GM06990 (cell line): ENCODE data around the gene GAB1.

Experiments used
- DNase-seq: peaks from one replicate; pipeline ENCODE4 v3.0.0-alpha.2; 2011; ENCODE audit not compliant: insufficient read length; ENCODE audit errors: extremely low read depth
- H3K27me3 ChIP-seq: replicated peaks from 2 replicates; pipeline ENCODE4 v1.6.0; 2011; ENCODE audit warnings: low read length; ENCODE audit not compliant: control insufficient read depth, insufficient read depth
- H3K36me3 ChIP-seq: 2 replicates; pipeline ENCODE4 v1.5.1; 2011; ENCODE audit warnings: low read length; ENCODE audit not compliant: control insufficient read depth, insufficient read depth
- H3K4me3 ChIP-seq: replicated peaks from 2 replicates; pipeline ENCODE4 v1.5.1; 2011; ENCODE audit warnings: low read depth, mild to moderate bottlenecking, control low read depth, low read length
- TF ChIP-seq, protein P1 (sequence below): IDR thresholded peaks from 2 replicates; pipeline ENCODE4 v1.5.1; 2011; ENCODE audit warnings: low read length, control low read depth, mild to moderate bottlenecking, inconsistent platforms; ENCODE audit not compliant: insufficient read depth, poor library complexity, severe bottlenecking

Gene GAB1

DNA sequence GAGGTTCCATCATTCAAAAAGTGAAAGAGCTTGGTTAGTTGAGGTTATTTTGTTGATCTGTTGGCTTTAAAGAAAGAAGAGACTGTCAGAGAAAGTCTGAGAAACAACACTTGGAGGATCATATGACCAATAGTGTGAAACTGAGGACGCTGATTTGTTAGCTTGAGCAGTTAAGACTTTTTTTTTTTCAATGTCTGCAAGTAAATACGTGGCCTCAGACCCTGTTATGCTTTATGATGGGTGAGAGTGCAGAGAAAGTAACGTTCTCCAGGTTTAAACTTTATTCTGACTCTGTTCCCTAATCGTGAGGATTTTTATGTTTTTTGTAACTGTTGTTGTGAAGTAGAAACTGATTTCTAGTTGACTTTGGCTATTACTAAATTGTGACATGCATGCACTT lies 45.9 kb downstream of the GAB1 start:
- no peak for DNase-seq
- Histone ChIP-seq H3K4me3 (no peak overlapping the region), H3K27me3 (no peaks in the 10 kb centered on the region; the same call in none of the 2 replicates), H3K36me3 (no peaks in the 10 kb centered on the region)
- TF ChIP-seq, protein P1, sequence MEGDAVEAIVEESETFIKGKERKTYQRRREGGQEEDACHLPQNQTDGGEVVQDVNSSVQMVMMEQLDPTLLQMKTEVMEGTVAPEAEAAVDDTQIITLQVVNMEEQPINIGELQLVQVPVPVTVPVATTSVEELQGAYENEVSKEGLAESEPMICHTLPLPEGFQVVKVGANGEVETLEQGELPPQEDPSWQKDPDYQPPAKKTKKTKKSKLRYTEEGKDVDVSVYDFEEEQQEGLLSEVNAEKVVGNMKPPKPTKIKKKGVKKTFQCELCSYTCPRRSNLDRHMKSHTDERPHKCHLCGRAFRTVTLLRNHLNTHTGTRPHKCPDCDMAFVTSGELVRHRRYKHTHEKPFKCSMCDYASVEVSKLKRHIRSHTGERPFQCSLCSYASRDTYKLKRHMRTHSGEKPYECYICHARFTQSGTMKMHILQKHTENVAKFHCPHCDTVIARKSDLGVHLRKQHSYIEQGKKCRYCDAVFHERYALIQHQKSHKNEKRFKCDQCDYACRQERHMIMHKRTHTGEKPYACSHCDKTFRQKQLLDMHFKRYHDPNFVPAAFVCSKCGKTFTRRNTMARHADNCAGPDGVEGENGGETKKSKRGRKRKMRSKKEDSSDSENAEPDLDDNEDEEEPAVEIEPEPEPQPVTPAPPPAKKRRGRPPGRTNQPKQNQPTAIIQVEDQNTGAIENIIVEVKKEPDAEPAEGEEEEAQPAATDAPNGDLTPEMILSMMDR, result no peak

DNA sequence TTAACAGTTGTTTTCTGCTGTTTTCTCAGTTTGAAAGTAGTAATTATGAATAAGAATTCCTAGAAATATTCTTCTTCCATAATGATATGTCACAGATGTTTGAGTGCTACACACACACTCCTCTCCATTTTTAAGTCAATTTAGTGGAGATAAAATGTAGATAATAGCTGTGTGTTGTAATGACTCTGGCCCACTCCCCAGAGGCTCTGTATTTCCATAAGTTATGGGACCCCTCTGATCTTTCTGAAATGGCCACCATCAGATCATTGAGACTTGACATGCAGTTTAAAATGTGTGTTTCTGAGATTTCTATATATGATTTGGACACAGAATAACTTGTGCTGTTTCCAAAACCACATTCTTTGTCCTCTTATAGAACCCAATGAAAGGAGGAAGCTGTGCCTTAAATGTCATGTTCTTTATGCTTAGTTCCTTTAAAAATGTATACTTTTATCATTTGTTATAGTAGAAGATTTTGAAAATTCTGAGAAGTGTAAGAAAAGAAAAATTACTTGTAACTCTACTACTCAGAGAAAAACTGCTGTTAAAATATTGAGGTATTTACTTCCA lies 46.4 kb downstream of the GAB1 start:
- no peak overlapping the region for H3K4me3 ChIP-seq
- DNase-seq, result no peak
- no peaks in the 10 kb centered on the region for H3K36me3 ChIP-seq
- TF ChIP-seq, protein P1, result no peak
- H3K27me3 ChIP-seq, result no peaks in the 10 kb centered on the region; the same call in none of the 2 replicates

DNA sequence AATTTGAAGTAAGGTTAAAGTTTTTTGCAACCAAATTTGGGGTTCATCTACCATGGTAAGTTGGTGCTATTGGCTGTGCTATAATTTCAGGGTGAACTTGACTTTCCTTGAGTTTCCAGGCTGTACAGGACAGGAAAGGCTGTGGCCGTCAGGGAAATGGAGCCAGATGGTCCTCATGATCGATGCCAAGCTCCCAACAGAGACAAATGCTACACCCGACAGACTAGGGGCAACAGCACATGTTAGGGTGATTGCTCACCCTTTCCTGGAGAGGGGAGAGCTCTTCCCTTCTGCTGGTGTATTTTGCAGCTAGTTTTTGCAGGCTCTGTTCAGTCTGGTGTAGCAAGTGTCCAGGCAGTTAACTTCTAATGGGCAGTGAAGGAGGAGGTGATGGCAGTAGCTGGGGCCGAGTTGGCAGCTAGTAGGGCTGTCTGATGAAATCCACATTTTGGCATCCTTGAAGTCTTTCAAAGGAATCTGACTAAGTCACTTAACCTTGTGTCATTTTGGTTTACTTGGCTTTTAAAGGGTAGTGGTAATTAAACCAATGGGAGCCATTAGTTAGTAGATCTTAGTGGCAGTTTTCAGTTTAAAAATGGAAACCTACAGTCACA lies 47.8 kb downstream of the GAB1 start:
- DNase-seq, result no peak
- Histone ChIP-seq H3K36me3 (no peaks in the 10 kb centered on the region), H3K27me3 (no peaks in the 10 kb centered on the region; the same call in none of the 2 replicates), H3K4me3 (no peak overlapping the region)
- TF ChIP-seq, protein P1, result no peak

DNA sequence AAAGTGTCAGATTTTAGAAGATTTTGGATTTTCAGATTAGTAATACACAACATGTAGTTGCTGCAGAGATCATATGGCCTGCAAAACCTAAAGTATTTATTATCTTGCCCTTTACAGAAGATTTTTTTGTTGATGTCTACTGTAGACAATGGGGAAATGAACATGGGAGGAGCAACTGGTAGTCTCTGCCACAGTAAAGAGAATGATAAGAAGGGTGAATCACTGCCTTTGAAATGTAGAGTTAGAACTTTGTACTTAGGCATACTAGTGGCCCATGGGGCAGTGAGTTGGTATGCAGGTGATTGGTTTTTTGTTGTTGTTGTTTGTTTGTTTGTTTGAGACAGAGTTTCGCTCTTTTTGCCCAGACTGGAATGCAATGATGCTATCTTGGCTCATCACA lies 50.1 kb downstream of the GAB1 start:
- H3K36me3 ChIP-seq, result no peaks in the 10 kb centered on the region
- H3K4me3 ChIP-seq, result no peak overlapping the region
- DNase-seq, result no peak
- H3K27me3 ChIP-seq, result no peaks in the 10 kb centered on the region; the same call in none of the 2 replicates
- TF ChIP-seq, protein P1, result no peak

DNA sequence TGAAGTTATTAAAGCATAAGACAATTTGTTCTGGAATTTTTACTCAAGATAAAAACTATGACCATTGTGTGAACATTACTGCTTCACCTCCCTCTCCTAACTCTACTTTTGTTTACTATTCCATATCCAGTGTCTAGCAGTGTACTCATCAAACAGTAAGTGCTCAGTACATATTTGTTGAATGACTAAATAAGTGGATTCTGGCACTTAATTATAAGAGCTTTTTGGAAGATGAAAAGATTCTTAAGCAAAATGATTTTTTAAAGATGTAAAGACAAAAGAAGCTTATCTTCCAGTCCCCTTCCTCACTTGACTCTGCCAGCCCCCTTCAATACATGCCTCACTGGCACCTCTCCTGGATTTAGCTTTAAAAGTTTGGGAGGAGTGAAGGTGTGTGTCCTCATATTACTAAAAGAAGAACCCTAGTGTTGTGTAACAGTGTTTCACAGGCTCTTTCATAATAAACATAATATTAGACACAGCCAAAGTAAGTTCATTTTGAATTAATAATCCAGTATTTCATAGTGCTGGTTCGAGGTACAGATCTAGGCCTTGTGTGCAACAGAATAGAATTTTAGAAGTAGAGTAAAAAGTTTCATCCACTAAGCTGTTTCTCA lies 53.0 kb downstream of the GAB1 start:
- TF ChIP-seq, protein P1, result no peak
- H3K27me3 ChIP-seq, result no peaks in the 10 kb centered on the region; the same call in 1 of the 2 replicates
- no peak for DNase-seq
- H3K4me3 ChIP-seq, result no peak overlapping the region
- H3K36me3 ChIP-seq, result no peaks in the 10 kb centered on the region

DNA sequence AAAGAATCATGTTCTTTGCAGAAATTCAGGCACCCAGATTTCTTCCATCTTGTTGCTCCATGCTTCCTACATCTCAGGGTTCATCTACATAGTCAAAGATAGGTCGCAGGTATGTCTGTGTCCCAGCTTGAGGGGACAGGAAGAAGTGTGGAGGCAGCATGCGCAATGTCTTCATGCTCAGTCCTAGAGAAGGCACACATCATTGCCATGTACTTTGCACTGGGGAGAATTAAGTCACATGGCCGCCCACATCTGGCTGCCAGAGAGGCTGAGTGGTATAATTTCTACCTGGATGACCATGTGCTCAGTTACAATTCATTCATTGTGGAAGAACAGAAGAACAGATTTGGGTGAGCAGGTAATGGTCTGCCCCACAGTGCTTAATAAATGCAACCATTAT lies 54.1 kb downstream of the GAB1 start:
- Histone ChIP-seq H3K36me3 (no peaks in the 10 kb centered on the region), H3K4me3 (no peak overlapping the region), H3K27me3 (no peaks in the 10 kb centered on the region; the same call in 1 of the 2 replicates)
- TF ChIP-seq, protein P1, result no peak
- DNase-seq, result no peak
